Hematopoietic multipotent progenitor cell (in vitro differentiated cells): ENCODE measurements around the gene DNMT1. TPM values are rescaled to one million over a fixed set of nuclear protein-coding genes. Genes with fewer than 3 reads are reported as not detected.
"Not testable (repeated sequence)": the region's sequence is repeated elsewhere in the genome, so short reads cannot be mapped to it uniquely, and the experiment has no call there.

Experiments used
- DNase-seq, 3 donors: peaks; one replicate each; pipeline ENCODE4 v3.0.0-alpha.2; 2011 to 2015; ENCODE audit warnings: low read depth in 2 of 3, low spot score in 2 of 3
- total RNA-seq: library from RNA; depleted of rRNA; stranded (reverse); fragments of >200 nt; gene quantifications from one replicate; pipeline ENCODE4 v1.2.3, GENCODE V29; 2012

The DNMT1 gene
- total RNA-seq, 1 donor: 70.0 TPM

DNA sequence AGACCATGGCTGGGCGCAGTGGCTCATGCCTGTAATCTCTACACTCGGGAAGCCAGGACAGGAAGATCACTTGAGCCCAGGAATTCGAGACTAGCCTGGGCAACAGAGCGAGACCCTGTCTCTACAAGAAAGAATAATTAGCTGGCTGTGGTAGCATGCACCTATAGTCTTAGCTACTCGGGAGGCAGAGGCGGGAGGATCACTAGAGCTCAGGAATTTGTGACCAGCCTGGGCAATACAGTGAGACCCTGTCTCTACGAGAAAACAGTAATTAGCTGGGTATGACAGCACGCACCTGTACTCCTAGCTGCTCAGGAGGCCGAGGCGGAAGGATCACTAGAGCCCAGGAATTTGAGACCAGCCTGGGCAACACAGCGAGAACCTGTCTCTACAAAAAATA, 7.4 kb downstream of the DNMT1 start:
- DNase-seq: no peak

DNA sequence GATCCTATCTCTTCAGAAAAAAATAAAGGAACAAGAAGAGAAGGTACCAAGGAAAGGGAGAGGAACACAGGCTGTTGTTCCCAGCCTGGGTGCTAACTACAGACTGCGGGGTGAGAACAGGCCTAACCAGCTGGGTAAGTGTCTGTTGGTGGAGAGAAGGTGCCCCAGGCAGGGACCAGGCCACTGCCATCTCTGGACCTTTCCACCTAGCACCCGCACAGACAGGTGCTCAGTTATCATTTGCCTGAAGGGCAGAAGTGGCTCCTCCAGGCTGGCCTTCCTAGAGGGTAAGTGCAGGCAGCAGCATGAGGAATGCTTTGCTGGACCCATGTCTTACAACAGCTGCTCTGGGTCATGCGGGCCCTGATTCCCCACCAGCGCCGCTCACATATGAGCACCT, 10.1 kb downstream of the DNMT1 start:
- no peak for DNase-seq

DNA sequence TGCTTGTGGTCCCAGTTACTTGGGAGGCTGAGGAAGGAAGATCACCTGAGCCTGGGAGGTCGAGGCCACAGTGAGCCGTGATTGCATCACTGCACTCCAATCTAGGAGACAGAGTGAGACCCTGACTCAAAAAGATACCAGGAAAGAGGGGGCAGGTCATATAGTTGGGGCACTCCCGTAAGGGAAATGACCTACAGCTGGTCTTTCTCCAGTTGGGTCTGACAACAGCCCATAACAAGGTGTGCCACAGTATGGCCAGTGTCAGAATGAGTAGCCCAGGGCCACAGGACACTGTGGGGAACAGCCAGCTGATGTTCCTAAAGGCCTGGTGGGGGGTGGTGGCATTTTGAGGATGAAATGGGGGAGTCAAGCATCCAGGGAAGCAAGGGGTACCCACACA, 10.8 kb downstream of the DNMT1 start:
- no peak for DNase-seq

DNA sequence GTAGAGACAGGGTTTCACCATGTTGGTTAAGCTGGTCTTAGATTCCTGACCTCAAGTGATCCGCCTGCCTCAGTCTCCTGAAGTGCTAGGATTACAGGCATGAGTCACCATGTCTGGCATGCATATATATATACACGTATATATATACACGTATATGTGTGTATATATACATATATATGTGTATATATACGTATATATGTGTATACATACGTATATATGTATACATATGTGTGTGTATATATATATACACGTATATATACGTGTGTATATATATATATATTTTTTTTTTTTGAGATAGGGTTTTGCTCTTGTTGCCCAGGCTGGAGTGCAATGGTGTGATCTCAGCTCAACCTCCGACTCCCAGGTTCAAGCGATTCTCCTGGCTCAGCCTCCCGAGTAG, 11.9 kb downstream of the DNMT1 start:
- no peak for DNase-seq

DNA sequence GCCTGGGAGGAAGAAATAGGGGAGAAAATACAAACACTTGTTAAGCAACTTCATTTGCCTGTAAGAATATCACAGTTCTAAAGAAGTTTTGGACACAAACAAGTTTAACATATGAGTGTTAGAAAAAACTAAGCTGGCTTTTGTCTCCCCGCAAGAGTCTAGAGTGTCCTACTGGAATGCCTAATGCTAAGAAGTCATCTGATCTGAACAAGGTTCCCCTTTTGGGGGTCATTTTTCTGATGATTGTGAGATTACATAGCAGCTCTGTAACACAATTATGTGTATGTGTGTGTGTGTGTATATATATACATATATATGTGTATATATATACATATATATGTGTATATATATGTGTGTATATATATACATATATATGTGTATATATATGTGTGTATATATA, 12.7 kb downstream of the DNMT1 start:
- no peak for DNase-seq

DNA sequence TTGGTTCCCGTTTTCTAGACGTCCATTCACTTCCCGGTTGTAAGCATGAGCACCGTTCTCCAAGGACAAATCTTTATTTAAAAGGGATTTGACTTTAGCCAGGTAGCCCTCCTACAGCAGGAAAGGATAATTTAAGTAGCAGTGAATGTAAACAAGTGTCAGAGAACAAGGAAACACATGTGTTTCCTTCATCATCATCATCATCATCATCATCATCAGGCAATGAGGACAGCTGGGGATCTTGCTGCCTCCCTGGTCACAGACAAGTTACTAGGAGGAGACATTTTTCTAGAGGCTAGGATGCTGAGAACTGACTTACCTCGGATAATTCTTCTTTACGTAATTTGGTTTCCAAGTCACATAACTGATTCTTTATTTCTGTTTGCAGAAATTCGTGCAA, 14.3 kb downstream of the DNMT1 start:
- DNase-seq: no peak

DNA sequence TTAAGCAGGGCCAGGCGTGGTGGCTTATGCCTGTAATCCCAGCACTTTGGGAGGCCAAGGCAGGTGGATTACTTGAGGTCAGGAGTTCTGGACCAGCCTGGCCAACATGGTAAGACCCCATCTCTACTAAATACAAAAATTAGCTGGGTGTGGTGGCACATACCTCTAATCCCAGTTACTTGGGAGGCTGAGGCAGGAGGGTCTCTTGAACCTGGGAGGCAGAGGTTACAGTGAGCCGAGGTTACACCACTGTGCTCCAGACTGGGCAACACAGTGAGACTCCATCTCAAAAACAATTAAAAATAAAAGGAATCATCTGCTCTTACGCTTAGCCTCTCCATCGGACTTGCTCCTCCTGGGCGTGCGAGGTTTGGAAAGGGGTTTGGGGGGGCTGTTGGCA, 14.7 kb downstream of the DNMT1 start:
- DNase-seq: not testable (repeated sequence)

DNA sequence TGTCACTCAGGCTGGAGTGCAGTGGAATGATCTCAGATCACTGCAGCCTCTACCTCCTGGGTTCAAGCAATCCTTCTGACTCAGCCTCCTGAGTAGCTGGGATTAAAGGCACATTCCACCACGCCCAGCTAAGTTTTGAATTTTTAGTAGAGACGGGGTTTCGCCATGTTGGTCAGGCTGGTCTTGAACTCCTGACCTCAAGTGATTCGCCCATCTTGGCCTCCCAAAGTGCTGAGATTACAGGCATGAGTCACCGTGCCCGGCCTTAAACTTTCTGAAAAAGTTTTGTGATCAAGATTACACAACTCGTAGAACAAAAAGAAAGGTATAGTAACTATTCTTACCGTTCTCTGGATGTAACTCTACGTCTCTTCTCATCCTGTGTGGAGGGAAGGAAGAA, 21.2 kb downstream of the DNMT1 start:
- DNase-seq: no peak

DNA sequence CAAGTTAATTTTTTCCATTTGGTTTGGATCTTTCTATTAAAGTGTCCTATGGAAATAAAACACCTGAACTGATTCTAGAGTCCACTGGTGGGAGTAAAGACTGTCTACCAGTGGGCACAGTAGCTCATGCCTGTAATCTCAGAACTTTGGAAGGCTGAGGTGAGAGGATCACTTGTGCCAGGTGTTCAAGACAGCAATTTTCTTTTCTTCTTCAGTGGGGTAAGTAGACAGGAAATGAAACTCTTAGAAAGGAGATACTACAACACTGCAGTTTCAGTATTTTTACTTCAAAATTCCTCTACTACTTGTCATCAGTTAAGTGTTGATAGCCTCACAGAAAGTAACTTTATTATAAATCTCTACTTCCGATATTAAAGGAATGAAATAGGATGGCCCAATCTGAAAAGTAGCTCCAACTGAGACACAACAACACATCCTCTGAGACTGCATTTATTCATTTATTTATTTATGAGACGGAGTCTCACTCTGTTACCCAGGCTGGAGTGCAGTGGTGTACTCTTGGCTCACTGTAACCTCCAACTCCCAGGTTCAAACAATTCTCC, 26.3 kb downstream of the DNMT1 start:
- DNase-seq: no peak

DNA sequence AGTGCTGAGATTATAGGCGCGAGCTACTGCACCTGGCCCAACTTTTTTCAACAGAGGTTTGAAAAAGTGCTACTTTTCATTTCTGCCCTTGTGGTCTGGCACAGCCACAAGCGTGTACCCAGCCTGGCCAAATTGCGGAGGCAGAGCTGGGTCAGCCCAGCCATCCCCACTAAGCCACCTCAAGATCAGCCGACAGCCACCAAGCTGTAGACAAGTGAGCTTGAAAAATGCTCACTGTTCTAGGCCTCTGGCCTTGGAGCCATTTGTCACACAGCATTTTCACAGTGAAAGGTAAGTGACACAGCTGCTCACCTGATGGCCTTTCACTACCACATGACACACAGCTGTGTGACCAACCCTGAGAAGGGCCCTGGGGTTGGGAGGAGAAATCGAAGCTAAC, 27.3 kb downstream of the DNMT1 start:
- no peak for DNase-seq

DNA sequence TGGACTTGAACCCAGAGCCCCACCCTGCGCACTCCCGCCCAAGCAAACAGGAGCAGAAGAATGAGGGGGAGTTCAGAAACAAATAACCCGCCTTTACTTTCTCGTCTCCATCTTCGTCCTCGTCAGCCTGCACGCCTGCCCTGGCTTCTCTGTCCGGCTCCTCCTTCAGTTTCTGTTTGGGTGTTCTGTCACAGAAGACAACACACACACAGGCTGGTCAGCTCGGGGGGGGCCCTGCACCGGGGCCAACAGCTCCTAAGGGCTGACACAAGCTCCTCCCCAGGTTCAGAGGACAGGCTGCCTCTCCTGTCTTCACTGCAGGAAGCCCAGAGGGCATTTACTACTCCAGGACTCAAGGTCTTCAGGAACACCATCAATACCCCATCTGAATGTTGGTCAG, 28.3 kb downstream of the DNMT1 start:
- not testable (repeated sequence) for DNase-seq

DNA sequence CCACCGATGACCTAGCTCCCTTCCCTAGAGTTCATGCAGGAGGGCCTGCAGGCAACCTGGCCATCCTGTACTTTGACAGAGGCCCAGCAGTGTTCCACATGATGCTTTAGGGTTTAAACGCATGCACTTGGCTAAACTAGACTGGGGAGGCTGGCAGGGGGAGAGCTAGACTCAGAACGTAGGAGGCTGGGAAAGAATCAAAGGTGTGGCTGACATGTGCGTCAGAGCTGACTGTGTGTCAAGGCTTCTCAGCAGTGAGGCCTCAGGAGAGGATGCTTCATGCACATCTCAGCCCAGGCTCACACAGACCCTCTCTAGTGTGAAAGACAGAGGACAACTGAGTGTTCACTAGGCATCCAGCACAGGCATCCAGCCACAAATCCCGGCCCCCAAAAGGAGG, 28.7 kb downstream of the DNMT1 start:
- no peak for DNase-seq

DNA sequence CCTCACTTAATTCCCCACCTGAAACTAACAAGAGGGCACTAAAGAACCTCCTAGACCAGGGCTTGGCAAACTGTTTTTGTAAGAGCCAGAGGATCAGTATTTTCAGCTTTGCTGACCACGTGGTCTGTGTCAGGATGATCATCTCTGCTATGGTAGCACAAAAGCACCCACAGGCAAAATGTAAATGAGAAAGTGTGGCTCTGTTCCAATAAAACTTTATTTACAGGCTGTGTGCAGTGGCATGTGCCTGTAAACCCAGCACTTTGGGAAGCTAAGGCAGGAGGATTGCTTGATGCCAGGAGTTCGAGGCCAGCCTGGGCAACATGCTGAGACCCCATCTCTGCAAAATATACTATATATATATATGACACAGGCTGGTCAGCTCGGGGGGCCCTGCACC, 31.2 kb downstream of the DNMT1 start:
- no peak for DNase-seq

DNA sequence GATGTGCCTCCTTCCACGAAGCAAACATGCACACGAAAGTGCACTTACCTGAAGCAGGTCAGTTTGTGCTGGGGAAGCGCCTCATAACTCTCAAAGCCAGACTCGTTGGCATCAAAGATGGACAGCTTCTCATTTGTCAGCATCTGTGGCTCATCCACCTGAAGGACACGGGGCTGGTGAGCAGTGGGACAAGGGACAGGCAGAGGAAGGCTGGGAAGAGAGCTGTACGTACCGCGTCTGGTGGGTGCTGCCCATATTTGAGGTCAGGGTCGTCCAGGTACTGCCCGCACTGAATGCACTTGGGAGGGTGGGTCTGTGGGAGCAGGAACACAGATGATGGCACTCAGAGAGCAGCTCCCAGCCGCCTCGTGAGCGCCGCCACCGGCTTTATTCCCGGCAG, 35.1 kb downstream of the DNMT1 start:
- DNase-seq: no peak

DNA sequence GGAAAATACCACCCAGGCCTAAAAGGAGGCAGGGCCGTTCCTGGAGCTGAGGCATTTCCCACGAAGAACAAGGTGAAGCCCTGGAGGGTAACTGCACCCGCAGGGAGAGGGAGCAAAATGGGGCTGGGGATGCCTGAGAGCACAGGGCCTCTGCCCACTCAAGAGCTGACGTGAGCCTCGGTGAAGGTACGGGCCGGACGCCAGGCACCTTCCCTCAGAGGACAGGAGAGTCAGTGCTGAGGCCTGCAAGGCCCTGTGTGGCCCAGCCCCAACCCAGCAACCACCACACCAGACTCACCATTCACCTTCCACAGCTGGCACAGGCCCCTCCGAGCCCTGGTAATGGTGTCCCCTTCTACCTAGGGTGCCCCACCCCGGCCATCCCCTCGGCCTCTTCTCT, 36.3 kb downstream of the DNMT1 start:
- no peak for DNase-seq

DNA sequence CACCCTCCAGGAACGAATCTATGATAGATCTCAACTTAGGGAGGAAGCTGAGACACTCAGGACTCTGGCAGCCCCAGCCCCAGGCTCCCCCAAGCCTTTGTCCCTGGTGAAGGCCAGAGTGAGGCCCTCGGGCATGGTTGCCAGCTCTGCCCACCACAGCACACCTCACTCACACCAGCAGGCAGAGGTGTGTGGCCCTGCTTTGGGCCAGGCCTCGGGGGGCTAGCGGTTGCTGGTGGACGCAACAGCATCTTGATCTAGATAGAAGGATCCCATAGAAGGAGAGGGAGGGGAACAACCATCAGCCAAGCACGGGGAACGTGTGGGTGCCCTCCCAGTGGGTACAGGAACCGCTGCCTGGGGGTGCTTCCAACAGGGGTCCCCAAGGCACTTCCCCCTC, 36.7 kb downstream of the DNMT1 start:
- DNase-seq: no peak

DNA sequence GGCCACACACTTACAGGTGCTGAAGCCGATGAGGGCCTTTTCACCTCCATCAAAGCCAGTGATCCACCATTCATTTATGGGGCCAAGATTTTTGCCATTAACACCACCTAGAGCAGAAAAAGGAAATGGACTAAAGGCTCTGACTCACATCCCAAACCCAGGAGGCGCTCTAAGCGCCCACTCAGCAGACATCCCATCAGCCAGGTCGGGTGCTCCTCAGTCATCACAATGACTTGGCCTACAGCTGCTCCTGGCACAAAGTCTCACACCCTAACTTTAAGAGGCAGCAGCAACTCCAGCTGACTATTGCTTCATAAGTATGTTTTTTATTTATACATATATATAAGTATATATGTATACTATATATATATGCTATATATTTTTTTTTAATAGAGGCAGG, 38.9 kb downstream of the DNMT1 start:
- DNase-seq: no peak

DNA sequence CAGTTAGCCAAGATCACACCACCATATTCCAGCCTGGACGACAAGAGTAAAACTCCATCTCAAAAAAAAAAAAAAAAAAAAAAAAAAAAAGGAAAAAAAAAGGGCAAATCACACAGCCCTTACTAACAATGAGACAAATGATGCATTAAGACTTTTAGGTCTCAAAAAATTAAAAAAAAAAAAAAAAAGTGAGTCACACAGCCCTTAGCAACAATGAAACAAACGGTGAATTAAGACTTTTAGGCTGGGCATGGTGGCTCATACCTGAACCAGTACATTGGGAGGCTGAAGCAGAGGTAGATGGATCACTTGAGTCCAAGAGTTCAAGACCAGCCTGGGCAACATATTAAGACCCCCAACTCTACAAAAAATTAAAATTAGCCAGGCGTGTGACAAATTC, 42.7 kb downstream of the DNMT1 start:
- no peak for DNase-seq

DNA sequence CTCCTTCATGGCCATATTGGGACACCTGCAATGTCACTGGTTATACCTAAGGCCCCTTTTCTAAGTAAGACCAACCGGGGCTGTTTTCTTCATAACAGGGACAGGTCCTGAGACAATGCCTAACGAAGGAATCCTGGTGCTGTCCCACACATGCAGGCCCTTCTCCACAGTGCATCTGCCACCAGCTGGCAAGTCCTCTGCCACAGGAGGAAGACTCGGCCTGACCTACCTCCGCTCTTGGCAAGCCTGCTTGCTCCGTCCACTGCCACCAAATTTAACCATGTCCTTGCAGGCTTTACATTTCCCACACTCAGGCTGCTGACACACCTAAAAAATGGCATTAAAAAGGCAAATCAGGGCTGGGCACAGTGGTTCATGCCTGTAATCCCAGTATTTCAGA, 43.2 kb downstream of the DNMT1 start:
- no peak for DNase-seq

DNA sequence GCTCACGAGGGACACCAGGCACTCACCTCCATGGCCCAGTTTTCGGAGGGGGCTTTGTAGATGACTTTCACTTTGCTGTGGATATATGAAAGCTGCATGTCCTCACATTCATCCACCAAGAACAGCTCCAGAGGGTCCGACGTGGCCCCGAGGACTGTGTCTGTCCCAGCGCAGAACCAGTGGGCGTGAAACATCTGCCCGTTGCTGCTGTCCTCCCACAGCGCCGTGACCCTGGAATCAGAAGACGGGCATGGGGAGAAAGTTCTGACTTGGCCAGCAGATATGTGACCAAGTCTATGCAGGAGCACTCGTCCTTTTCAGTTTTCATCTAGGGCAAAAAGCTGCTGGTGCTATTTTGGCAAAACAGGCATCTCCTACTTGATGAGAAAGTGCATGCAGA, 45.3 kb downstream of the DNMT1 start:
- DNase-seq: no peak

DNA sequence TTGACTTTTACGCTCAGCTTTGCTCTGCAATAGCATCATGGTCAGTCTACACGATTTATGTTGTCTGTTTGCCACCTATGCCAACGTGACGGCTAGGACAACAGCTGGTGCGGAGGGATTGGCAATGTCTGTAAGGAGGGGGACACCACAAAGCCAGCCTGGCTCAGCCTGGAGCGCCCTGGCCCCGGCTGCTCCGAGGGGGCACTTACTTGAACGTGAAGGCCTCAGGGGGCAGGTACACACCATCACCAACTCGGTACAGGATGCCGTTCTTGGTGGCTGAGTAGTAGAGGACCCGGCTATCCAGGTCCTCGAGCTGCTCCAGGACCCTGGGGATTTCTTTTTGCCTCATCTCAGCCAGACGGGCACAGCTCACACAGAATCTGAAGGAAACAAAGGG, 48.6 kb downstream of the DNMT1 start:
- DNase-seq: no peak

DNA sequence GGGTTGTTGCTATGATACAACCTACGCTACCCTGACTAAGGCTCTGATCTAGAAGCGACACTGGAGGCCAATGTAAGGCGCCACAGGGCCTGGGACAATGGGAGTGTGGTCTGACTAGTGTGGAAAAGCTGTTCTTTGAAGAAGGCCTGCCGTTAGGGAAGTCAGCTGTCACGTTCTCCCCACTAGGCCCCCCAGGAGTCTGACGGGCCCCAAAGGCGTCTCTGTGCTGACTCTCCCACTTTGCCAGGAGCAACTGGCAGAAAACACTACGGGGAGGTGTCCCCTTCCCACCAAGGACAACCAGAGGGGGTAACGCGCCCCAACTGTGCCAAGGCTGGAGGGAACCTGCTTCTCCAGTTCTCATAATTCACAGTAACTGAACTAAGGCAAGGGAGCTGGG, 49.7 kb downstream of the DNMT1 start:
- DNase-seq: no peak

DNA sequence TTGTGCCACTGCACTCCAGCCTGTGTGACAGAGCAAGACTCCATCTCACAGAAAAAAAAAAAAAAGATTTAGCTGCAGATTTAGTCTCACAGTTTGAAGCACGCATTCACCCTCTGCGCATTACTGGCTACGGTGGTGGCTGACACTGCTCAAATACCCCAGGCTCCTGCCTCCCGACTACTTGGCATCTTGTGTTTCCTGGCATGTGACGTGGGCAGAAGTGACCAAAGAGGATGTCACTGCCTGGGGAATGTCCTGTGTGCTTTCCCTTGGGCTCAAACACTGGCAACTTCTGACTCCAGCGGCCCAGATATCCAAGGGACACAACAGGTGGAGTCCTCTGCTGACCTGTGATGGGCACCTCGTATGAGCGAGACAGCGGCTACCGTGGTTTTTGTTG, 50.4 kb downstream of the DNMT1 start:
- no peak for DNase-seq

DNA sequence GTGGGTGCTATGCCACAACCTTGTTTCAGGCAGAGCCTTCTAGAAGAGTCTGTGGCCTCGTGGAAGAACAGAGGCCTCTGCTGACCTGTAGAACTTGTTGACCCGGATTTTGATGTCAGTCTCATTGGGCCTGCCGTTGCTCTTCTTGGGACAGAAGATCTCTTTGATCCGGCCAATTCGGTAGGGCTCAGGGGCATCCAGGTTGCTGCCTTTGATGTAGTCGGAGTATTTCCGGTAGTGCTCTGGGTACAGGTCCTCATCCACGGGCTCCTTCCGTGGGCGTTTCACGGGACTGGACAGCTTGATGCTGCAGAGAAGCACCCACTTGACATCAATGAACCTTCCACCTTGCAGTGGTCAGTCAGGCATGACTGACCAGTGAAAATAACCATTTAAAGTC, 51.1 kb downstream of the DNMT1 start:
- no peak for DNase-seq
